ENCODE measurements around the gene CRABP1. TPM values are rescaled to one million over a fixed set of nuclear protein-coding genes. Genes with fewer than 3 reads are reported as not detected.

Gene CRABP1
- total RNA-seq, 4 donors from 2014 or later = 19.6 to 211 (median 105) TPM

GRCh38 chr15:78323693-78324092 lies 16.5 kb upstream of the CRABP1 start:
- no peak for TF ChIP-seq CTCF (IDR thresholded peaks at IDR 0.05)
- no peak for TF ChIP-seq POLR2A (IDR thresholded peaks at IDR 0.05)
- Histone ChIP-seq H3K27me3 (no peaks in the 10 kb centered on the region), H3K9me3 (no peaks in the 10 kb centered on the region), H3K4me3 (replicated peaks in 1 of 3) (no peak overlapping the region), H3K27ac (no peak overlapping the region), H3K36me3 (no peaks in the 10 kb centered on the region), H3K4me1 (peaks cover 0 to 7% of the 10 kb centered on the region in 2 donors)
- no peak for DNase-seq
- intact Hi-C loops (cut with DNase I) = no loop called here
- WGBS, 2 donors = 87 to 89% methylated on average over 7 of the region's 7 CpGs

- Histone ChIP-seq H3K4me1 (peaks cover 0 to 7% of the 10 kb centered on the region in 2 donors), H3K36me3 (no peaks in the 10 kb centered on the region), H3K27me3 (no peaks in the 10 kb centered on the region), H3K4me3 (replicated peaks in 1 of 3) (no peak overlapping the region), H3K27ac (no peak overlapping the region), H3K9me3 (no peaks in the 10 kb centered on the region)
- 94 to 95% methylated on average over 5 of the region's 5 CpGs for WGBS, 2 donors
- intact Hi-C loops (cut with DNase I) = no loop called here
- DNase-seq = no peak
- TF ChIP-seq POLR2A (IDR thresholded peaks at IDR 0.05) (no peak), CTCF (IDR thresholded peaks at IDR 0.05) (no peak)
These were observed 16.0 kb upstream of the CRABP1 start for GRCh38 chr15:78324144-78324543.

- Histone ChIP-seq H3K9me3 (no peaks in the 10 kb centered on the region), H3K27ac (peak overlapping the region in 1 of 3 donors; percentile 36), H3K36me3 (no peaks in the 10 kb centered on the region), H3K4me1 (peaks cover 0 to 7% of the 10 kb centered on the region in 2 donors), H3K27me3 (no peaks in the 10 kb centered on the region), H3K4me3 (replicated peaks in 1 of 3) (no peak overlapping the region)
- intact Hi-C loops (cut with DNase I) = no loop called here
- DNase-seq = peak in 1 of 2 donors; percentile 59
- 66 to 69% methylated on average over 7 of the region's 7 CpGs for WGBS, 2 donors
- TF ChIP-seq CTCF (IDR thresholded peaks at IDR 0.05) = no peak
- no peak for TF ChIP-seq POLR2A (IDR thresholded peaks at IDR 0.05)
These were observed 14.9 kb upstream of the CRABP1 start for GRCh38 chr15:78325092-78325843.

GRCh38 chr15:78327466-78327865 lies 12.7 kb upstream of the CRABP1 start:
- intact Hi-C loops (cut with DNase I) = no loop called here
- Histone ChIP-seq H3K4me1 (peaks cover 0 to 7% of the 10 kb centered on the region in 2 donors), H3K4me3 (replicated peaks in 1 of 3) (no peak overlapping the region), H3K27ac (no peak overlapping the region), H3K36me3 (no peaks in the 10 kb centered on the region), H3K9me3 (no peaks in the 10 kb centered on the region), H3K27me3 (no peaks in the 10 kb centered on the region)
- TF ChIP-seq POLR2A (IDR thresholded peaks at IDR 0.05) = no peak
- no peak for TF ChIP-seq CTCF (IDR thresholded peaks at IDR 0.05)
- 55 to 56% methylated on average over 1 of the region's 1 CpG for WGBS, 2 donors
- no peak for DNase-seq

- intact Hi-C loops (cut with DNase I) = no loop called here
- no peak for DNase-seq
- no peak overlapping the region for H3K4me3 ChIP-seq (replicated peaks in 1 of 3)
- 64 to 86% methylated on average over 4 of the region's 4 CpGs for WGBS, 2 donors
- no peaks in the 10 kb centered on the region for H3K27me3 ChIP-seq
- H3K27ac ChIP-seq = no peak overlapping the region
- H3K4me1 ChIP-seq = peaks cover 0 to 7% of the 10 kb centered on the region in 2 donors
- TF ChIP-seq POLR2A (IDR thresholded peaks at IDR 0.05) (no peak), CTCF (IDR thresholded peaks at IDR 0.05) (no peak)
- H3K36me3 ChIP-seq = no peaks in the 10 kb centered on the region
- no peaks in the 10 kb centered on the region for H3K9me3 ChIP-seq
These were observed 10.5 kb upstream of the CRABP1 start for GRCh38 chr15:78329625-78330024.

All from thyroid gland (tissue), 4 donors.